ENCODE results near the gene GCSH.

DNA sequence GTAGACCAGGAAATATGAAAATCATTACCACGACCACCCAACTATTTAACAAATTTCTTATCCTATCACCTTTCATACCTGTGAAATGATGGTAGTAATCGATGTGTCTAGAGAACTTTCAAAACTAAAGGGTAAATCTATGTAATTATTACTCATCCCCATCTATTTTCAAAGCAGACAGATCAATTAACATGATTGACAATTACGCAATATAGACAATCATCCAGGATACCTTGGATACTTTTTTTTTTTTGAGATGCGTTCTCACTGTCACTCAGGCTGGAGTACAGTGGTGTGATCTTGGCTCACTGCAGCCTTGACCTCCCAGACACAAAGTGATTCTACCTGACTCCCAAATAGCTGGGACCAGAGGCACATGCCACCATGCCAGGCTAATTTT is 15.2 kb downstream of the GCSH start:
- TF ChIP-seq, protein P1, sequence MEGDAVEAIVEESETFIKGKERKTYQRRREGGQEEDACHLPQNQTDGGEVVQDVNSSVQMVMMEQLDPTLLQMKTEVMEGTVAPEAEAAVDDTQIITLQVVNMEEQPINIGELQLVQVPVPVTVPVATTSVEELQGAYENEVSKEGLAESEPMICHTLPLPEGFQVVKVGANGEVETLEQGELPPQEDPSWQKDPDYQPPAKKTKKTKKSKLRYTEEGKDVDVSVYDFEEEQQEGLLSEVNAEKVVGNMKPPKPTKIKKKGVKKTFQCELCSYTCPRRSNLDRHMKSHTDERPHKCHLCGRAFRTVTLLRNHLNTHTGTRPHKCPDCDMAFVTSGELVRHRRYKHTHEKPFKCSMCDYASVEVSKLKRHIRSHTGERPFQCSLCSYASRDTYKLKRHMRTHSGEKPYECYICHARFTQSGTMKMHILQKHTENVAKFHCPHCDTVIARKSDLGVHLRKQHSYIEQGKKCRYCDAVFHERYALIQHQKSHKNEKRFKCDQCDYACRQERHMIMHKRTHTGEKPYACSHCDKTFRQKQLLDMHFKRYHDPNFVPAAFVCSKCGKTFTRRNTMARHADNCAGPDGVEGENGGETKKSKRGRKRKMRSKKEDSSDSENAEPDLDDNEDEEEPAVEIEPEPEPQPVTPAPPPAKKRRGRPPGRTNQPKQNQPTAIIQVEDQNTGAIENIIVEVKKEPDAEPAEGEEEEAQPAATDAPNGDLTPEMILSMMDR (IDR thresholded peaks at IDR 0.05; ENCODE audit: insufficient read depth, low read length, poor library complexity, severe bottlenecking) = no peak
- TF ChIP-seq EZH2phosphoT487 (conservative IDR thresholded peaks at IDR 0.05; ENCODE audit: low read length) = no peak

Data from SU-DHL-6 (cell line).